Muscle layer of duodenum (tissue), 2 donors: Measurements from ENCODE around the gene CA14.
"Not testable (repeated sequence)": the region's sequence is repeated elsewhere in the genome, so short reads cannot be mapped to it uniquely, and the experiment has no call there.

Experiments used
- H3K27ac ChIP-seq: one replicate; pipeline ENCODE4 v1.7.0; 2013; ENCODE audit warnings: mild to moderate bottlenecking, low read length
- H3K27me3 ChIP-seq: one replicate; pipeline ENCODE4 v1.7.0; 2013; ENCODE audit warnings: low read depth, mild to moderate bottlenecking, control low read depth, low read length
- H3K36me3 ChIP-seq, 2 donors: one replicate each; pipeline ENCODE4 v1.7.0; 2013; ENCODE audit warnings: low read length in 2 of 2, control low read depth in 1 of 2, mild to moderate bottlenecking in 1 of 2; ENCODE audit not compliant: insufficient read depth in 2 of 2, control insufficient read depth in 1 of 2
- H3K4me1 ChIP-seq, 2 donors: one replicate each; pipeline ENCODE4 v1.7.0; 2013; ENCODE audit warnings: low read length in 2 of 2, mild to moderate bottlenecking in 2 of 2, control low read depth in 1 of 2, moderate library complexity in 1 of 2; ENCODE audit not compliant: insufficient read depth in 2 of 2, control insufficient read depth in 1 of 2
- H3K4me3 ChIP-seq, 2 donors: one replicate each; pipeline ENCODE4 v1.7.0; 2013; ENCODE audit warnings: low read length in 2 of 2, low read depth in 1 of 2, mild to moderate bottlenecking in 1 of 2
- H3K9me3 ChIP-seq, 2 donors: one replicate each; pipeline ENCODE4 v1.7.0; 2013; ENCODE audit warnings: low read length in 2 of 2, control low read depth in 1 of 2, mild to moderate bottlenecking in 1 of 2; ENCODE audit not compliant: control insufficient read depth in 1 of 2
- donor health status: healthy.

Gene CA14

DNA sequence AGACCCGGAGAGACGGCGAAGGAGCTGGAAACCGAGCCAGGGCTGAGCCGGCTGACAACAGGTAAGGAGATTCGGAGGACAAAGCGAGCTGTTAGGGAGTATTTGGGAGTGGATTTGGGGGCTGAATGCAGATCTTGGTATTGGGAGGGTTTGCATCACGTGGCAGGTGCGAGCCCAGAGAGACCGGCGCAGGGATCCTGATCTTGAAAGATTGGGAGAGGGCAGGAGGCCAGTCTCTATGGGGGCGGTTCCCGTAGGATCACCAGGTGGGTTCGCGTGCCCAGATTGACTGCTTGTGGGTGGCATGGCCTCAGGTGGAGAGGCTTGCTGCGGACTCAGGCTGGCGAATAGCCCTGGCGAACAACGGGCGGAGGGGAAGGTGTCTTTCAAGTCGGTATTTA is 25.0 kb downstream of the CA14 start:
- Histone ChIP-seq H3K27me3 (no peaks in the 10 kb centered on the region), H3K36me3 (peaks cover 4 to 26% of the 10 kb centered on the region in 2 donors), H3K27ac (peak overlapping the region; percentile 60), H3K4me1 (peaks cover 10 to 19% of the 10 kb centered on the region in 2 donors), H3K9me3 (no peaks in the 10 kb centered on the region), H3K4me3 (peak overlapping the region; percentile 65 to 76)

DNA sequence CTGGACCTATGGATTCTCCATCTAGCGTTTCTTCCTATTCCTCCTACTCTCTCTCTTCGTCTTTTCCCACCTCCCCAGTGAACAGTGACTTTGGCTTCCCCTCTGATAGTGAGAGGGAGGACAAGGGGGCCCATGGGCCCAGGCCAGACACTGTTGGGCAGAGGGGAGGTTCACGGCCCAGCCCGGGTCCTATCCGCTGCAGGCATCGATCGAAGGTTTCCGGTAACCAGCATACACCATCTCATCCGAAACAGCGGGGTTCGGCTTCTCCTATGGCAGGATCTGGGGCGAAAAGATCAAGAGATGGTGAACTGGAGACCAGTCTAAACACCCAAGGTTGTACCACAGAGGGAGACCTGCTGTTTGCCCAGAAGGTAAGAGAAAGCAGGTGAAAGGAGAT is 25.7 kb downstream of the CA14 start:
- Histone ChIP-seq H3K4me1 (peaks cover 10 to 19% of the 10 kb centered on the region in 2 donors), H3K27me3 (no peaks in the 10 kb centered on the region), H3K4me3 (peak overlapping the region; percentile 65 to 76), H3K36me3 (peaks cover 4 to 26% of the 10 kb centered on the region in 2 donors), H3K27ac (no peak overlapping the region), H3K9me3 (no peaks in the 10 kb centered on the region)

DNA sequence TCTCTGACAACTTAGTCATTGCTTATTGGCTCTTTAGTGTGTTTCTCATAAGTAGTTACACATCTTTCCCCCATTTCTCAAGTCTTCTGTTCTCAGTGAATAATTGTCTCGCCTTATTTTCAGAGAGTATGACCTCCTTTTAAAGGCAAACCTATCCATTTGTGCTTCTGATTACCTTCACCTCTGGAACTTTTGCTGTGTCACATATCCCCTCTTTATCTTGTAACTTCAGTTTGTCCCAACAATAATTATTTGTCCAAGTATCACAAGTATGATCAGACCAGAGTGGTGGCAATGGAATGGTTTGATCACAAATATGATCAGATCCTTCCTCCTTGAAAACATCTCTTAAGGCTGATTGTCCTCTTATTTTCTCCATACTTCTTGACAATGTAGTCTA is 30.8 kb downstream of the CA14 start:
- H3K9me3 ChIP-seq, result no peaks in the 10 kb centered on the region
- peaks cover 2 to 3% of the 10 kb centered on the region in 2 donors for H3K4me1 ChIP-seq
- no peaks in the 10 kb centered on the region for H3K27me3 ChIP-seq
- no peak overlapping the region for H3K4me3 ChIP-seq
- H3K27ac ChIP-seq, result no peak overlapping the region
- H3K36me3 ChIP-seq, result peaks cover 4 to 26% of the 10 kb centered on the region in 2 donors

DNA sequence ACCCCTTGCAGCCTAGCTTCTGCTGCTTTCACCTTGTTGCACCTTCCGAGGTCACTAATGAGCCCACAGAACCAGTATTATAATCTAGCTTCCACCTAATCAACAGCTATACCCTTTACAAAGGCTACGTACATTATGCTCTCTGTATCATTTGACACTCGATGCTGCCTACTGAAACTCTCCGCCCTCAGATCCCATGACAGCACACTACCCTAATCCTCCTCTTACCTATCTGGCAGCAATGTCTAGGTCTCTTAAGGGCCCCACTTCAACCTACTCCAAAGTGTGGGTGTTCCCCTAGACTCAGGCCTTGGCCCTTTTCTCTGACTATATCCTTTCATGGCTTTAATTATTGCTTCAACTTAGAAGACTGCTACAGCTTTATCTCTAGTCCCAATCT is 31.2 kb downstream of the CA14 start:
- Histone ChIP-seq H3K27ac (no peak overlapping the region), H3K9me3 (no peaks in the 10 kb centered on the region), H3K27me3 (no peaks in the 10 kb centered on the region), H3K36me3 (peaks cover 4 to 26% of the 10 kb centered on the region in 2 donors), H3K4me3 (no peak overlapping the region), H3K4me1 (no peaks in the 10 kb centered on the region)

DNA sequence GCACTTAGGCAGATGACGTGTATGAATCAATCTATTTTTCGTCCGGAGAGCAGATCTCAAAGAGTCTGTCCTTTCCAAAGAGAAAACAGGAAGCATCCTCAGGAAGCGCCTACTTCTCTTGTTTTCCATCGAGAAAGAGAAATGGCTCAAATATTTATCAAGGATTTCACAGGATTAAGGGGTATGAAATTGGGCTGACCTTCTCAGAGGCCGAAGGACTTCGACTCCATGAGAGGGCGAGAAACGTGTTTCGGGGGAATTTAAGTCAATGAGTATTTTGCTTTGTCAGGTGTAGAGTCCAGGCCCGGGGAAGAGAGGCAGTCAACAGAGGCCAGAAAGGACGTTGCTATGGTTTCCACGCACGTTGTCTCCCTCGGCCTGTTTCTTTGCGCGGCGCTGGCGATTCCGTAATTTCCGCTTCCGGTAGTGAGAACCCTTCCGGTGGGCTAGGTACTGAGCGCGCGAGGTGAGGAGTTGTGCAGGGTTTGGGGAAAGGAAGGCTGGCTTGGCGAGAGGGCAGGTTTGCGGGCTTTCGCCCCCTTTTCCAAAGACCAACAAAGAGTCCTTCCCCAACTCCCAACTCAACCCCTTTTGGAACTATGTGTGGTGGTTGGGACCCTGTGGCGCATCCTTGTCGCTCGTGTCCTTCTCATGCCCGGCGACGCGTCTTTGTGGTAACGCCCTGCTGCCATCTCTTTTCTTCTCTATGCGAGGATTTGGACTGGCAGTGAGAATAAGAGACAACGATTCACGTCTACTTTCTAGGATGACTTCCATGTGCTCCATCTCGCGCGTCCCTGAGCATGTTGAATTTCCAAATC is 36.1 kb downstream of the CA14 start, which contains the start of gene MRPS21:
MRPS21 (plus strand) TSS at position 429 of the 821 bp plus-strand sequence. CDS start 506 bp downstream, outside the sequence.
- peaks cover 6 to 25% of the 10 kb centered on the region in 2 donors for H3K36me3 ChIP-seq
- no peaks in the 10 kb centered on the region for H3K9me3 ChIP-seq
- H3K27me3 ChIP-seq, result no peaks in the 10 kb centered on the region
- peaks cover 0 to 12% of the 10 kb centered on the region in 2 donors for H3K4me1 ChIP-seq
- H3K4me3 ChIP-seq, result peak within 1 kb of the TSS; percentile 80 to 99
- H3K27ac ChIP-seq, result peak within 1 kb of the TSS; percentile 92

DNA sequence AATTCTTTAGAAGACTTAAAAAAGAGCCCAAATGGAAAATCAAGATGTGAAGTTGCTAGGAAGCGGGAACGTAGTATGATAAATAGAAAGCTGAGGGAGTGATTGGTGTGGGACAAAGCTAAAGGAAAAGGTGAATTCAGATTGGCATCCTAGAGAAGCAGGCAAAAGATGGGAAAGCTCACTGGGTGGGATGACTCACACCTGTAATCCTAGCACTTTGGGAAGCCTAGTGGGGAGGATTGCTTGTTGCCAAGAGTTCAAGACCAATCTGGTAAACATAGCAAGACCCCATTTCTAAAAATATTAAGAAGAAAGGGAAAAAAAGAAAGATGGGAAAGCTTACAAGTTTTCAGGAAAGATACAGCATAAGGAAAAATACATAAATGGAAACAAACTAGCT is 37.9 kb downstream of the CA14 start:
- peaks cover 9 to 30% of the 10 kb centered on the region in 2 donors for H3K36me3 ChIP-seq
- peaks cover 0 to 12% of the 10 kb centered on the region in 2 donors for H3K4me1 ChIP-seq
- no peaks in the 10 kb centered on the region for H3K9me3 ChIP-seq
- no peaks in the 10 kb centered on the region for H3K27me3 ChIP-seq
- H3K27ac ChIP-seq, result no peak overlapping the region
- no peak overlapping the region for H3K4me3 ChIP-seq

DNA sequence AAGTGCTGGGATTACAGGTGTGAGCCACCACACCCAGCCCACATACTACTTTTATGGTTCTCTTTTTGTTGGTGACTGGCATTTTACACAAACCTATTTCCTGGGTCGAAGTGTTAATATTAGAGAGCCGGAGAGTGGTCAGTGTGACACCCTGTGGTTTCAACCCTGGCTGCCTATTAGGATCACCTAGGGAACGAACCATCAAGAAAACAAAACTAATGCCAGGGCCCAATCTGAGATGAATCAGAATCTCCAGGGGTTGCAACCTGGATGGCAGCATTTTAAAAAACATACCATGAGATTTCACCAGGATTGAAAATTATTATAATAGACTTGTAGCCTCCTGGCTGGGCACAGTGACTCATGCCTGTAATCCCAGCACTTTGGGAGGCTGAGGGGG is 42.1 kb downstream of the CA14 start:
- no peak overlapping the region for H3K27ac ChIP-seq
- no peaks in the 10 kb centered on the region for H3K27me3 ChIP-seq
- H3K36me3 ChIP-seq, result peaks cover 21 to 46% of the 10 kb centered on the region in 2 donors
- no peaks in the 10 kb centered on the region for H3K9me3 ChIP-seq
- no peak overlapping the region for H3K4me3 ChIP-seq
- peaks cover 0 to 5% of the 10 kb centered on the region in 2 donors for H3K4me1 ChIP-seq

DNA sequence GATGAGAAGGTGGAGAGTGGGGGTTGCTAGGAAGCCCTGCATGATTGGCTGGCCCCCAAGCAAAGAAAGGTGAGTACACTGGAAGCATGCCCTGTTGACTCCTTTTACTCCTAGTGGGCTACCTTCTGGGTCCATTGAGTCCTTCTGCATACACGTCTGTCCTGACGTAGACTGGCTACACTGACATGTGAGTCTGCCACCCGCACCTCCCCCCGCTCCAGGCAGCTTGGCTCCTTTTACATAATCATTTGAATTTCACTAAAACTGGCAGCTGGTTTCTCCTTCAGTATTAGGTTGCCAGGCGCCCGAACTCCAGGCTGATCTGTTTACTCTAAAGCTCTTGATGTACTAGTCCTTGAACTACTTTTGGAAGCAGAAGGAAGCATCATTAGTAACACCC is 44.8 kb downstream of the CA14 start:
- H3K9me3 ChIP-seq, result no peaks in the 10 kb centered on the region
- H3K27ac ChIP-seq, result peak overlapping the region; percentile 61
- H3K4me1 ChIP-seq, result no peaks in the 10 kb centered on the region
- H3K36me3 ChIP-seq, result peaks cover 15 to 32% of the 10 kb centered on the region in 2 donors
- H3K4me3 ChIP-seq, result no peak overlapping the region
- H3K27me3 ChIP-seq, result no peaks in the 10 kb centered on the region

DNA sequence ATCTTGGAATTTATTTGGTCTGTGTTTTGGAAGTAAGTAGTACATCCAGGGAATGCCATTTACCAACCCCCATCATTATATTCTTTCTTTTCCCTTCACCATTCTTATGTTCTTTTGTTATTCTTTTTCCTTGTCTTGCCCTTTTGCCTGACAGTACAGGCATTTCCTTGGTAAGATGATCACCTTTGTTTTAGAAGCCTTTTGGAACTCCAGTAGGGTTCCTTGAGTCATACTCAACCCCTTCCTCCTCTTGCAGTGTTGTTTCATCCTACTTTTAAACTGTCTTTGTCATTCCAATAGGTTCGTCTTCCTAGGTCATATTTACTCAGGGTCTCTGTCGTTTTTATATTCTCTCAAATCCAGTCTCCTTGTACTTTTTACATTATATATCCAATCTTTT is 45.3 kb downstream of the CA14 start:
- no peaks in the 10 kb centered on the region for H3K4me1 ChIP-seq
- H3K4me3 ChIP-seq, result no peak overlapping the region
- H3K9me3 ChIP-seq, result no peaks in the 10 kb centered on the region
- H3K36me3 ChIP-seq, result peaks cover 20 to 33% of the 10 kb centered on the region in 2 donors
- H3K27ac ChIP-seq, result no peak overlapping the region
- no peaks in the 10 kb centered on the region for H3K27me3 ChIP-seq

DNA sequence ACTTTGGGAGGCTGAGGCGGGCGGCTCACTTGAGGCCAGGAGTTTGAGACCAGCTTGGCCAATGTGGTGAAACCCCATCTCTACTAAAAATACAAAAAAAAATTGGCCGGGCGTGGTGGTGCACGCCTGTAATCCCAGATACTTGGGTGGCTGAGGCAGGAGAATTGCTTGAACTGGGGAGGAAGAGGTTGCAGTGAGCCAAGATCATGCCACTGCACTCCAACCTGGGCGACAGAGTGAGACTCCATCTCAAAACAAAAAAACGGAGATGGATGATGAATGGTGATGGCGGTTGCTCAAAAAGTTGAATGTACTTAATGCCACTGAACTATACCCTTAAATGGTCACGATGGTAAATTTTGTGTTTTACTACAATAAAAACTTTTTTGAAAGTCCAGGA is 51.0 kb downstream of the CA14 start:
- H3K27ac ChIP-seq, H3K4me3 ChIP-seq, H3K27me3 ChIP-seq, H3K4me1 ChIP-seq, H3K9me3 ChIP-seq: not testable (repeated sequence)
- H3K36me3 ChIP-seq, result peaks cover 9 to 12% of the 10 kb centered on the region in 2 donors

DNA sequence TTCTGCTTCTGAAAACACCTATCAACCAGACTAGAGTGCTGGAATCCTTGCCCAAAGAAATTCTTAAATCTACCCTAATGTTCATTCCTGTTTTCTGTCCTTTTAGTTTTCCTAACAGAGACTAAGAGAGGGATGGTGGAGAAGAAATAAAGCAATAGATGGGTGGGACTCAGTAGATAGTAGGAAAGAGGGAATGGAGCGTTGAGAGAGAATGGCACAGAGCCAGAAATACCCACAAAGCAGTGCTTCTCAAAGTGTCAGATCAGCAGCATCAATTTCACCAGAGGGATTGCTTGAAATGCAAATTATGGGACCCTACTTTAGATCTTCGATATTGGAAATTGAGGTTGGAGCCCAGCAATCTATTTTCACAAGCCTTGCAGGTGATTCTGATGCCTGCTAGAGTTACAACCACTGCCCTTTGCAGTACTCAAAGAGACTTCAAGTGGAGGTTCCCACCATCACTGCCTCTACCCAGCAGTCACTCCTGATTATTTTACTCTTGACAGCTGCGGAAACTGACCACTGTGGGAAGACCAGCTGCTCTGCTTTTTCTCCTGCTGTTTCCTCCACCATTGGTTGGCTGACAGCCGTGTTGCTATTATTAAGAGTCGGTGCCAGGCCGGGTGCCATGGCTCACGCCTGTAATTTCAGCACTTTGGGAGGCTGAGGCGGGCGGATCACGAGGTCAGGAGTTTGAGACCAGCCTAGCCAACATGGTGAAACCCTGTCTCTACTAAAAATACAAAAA is 52.4 kb downstream of the CA14 start:
- H3K27ac ChIP-seq, result no peak overlapping the region
- H3K4me3 ChIP-seq, result no peak overlapping the region
- no peaks in the 10 kb centered on the region for H3K9me3 ChIP-seq
- H3K27me3 ChIP-seq, result no peaks in the 10 kb centered on the region
- H3K4me1 ChIP-seq, result no peaks in the 10 kb centered on the region
- H3K36me3 ChIP-seq, result peaks cover 9 to 10% of the 10 kb centered on the region in 2 donors
